Trophoblast cell (in vitro differentiated cells and primary cell): ENCODE results near the gene GOLGA6A.

Experiments
- DNase-seq, 2 donors: peaks; one replicate each; pipeline ENCODE4 v3.0.0-alpha.2; 2016
- H2AFZ ChIP-seq: 2 replicates; pipeline ENCODE4 v1.6.1; 2013; ENCODE audit warnings: low read length, moderate library complexity, mild to moderate bottlenecking; ENCODE audit not compliant: insufficient read depth, poor library complexity
- H2AK5ac ChIP-seq: 2 replicates; pipeline ENCODE4 v1.6.1; 2013; ENCODE audit warnings: mild to moderate bottlenecking, low read length
- H2BK120ac ChIP-seq: 2 replicates; pipeline ENCODE4 v1.6.1; 2013; ENCODE audit warnings: low read length, mild to moderate bottlenecking, moderate library complexity; ENCODE audit not compliant: insufficient read depth, poor library complexity
- H2BK12ac ChIP-seq: 2 replicates; pipeline ENCODE4 v1.6.1; 2013; ENCODE audit warnings: mild to moderate bottlenecking, low read length, moderate library complexity
- H2BK5ac ChIP-seq: 2 replicates; pipeline ENCODE4 v1.6.1; 2013; ENCODE audit warnings: low read length, low read depth, moderate library complexity, mild to moderate bottlenecking; ENCODE audit not compliant: poor library complexity
- H3K14ac ChIP-seq: 2 replicates; pipeline ENCODE4 v1.6.1; 2013; ENCODE audit warnings: mild to moderate bottlenecking, low read length
- H3K18ac ChIP-seq: 2 replicates; pipeline ENCODE4 v1.6.1; 2013; ENCODE audit warnings: mild to moderate bottlenecking, low read length
- H3K23ac ChIP-seq: 2 replicates; pipeline ENCODE4 v1.6.1; 2013; ENCODE audit warnings: low read length
- H3K27ac ChIP-seq: 2 replicates; pipeline ENCODE4 v1.5.1; 2013; ENCODE audit warnings: low read depth, mild to moderate bottlenecking, inconsistent platforms, low read length, moderate library complexity
- H3K27me3 ChIP-seq: 2 replicates; pipeline ENCODE4 v1.6.1; 2013; ENCODE audit warnings: inconsistent platforms, mild to moderate bottlenecking, low read length, moderate library complexity; ENCODE audit not compliant: insufficient read depth
- H3K36me3 ChIP-seq, 2 experiments: 1 replicate in 1 of 2; 2 replicates in 1 of 2; pipeline ENCODE4 v1.6.1; 2013; ENCODE audit warnings: low read length in 2 of 2, mild to moderate bottlenecking in 2 of 2, moderate library complexity in 1 of 2; ENCODE audit not compliant: insufficient read depth in 2 of 2, control insufficient read depth in 1 of 2
- H3K4ac ChIP-seq: 2 replicates; pipeline ENCODE4 v1.6.1; 2013; ENCODE audit warnings: low read depth, mild to moderate bottlenecking, low read length, moderate library complexity
- H3K4me1 ChIP-seq, 2 experiments: 1 replicate in 1 of 2; 2 replicates in 1 of 2; pipeline ENCODE4 v1.6.1; 2013; ENCODE audit warnings: low read length in 2 of 2, mild to moderate bottlenecking in 2 of 2, moderate library complexity in 1 of 2; ENCODE audit not compliant: insufficient read depth in 2 of 2, control insufficient read depth in 1 of 2
- H3K4me2 ChIP-seq: 2 replicates; pipeline ENCODE4 v1.6.1; 2013; ENCODE audit warnings: inconsistent platforms, mild to moderate bottlenecking, low read length, moderate library complexity
- H3K4me3 ChIP-seq: 2 replicates; pipeline ENCODE4 v1.5.1; 2013; ENCODE audit warnings: mild to moderate bottlenecking, low read depth, low read length, inconsistent platforms
- H3K79me1 ChIP-seq: one replicate; pipeline ENCODE4 v1.6.1; 2013; ENCODE audit warnings: low read length
- H3K79me2 ChIP-seq: 2 replicates; pipeline ENCODE4 v1.6.1; 2013; ENCODE audit warnings: low read length, mild to moderate bottlenecking; ENCODE audit not compliant: control insufficient read depth, insufficient read depth, poor library complexity
- H3K9ac ChIP-seq: 2 replicates; pipeline ENCODE4 v1.6.1; 2013; ENCODE audit warnings: mild to moderate bottlenecking, low read length
- H3K9me3 ChIP-seq: 2 replicates; pipeline ENCODE4 v1.6.1; 2013; ENCODE audit warnings: low read depth, mild to moderate bottlenecking, control low read depth, inconsistent platforms, low read length; ENCODE audit not compliant: insufficient read depth
- H4K12ac ChIP-seq: 2 replicates; pipeline ENCODE4 v1.6.1; 2013; ENCODE audit warnings: low read depth, mild to moderate bottlenecking, low read length, moderate library complexity
- H4K8ac ChIP-seq: 2 replicates; pipeline ENCODE4 v1.6.1; 2013; ENCODE audit warnings: low read depth, mild to moderate bottlenecking, low read length, moderate library complexity
- H4K91ac ChIP-seq: one replicate; pipeline ENCODE4 v1.6.1; 2013; ENCODE audit warnings: low read depth, mild to moderate bottlenecking, low read length, moderate library complexity
- WGBS: extraction: QIAGEN DNeasy Blood & Tissue Kit; methylation state at CpG from one replicate; pipeline ENCODE4 v1.1.7; 2013; ENCODE audit warnings: missing lambda C conversion rate; ENCODE audit not compliant: insufficient read length, insufficient coverage; ENCODE audit errors: extremely low coverage; 5-methylcytosine and 5-hydroxymethylcytosine counted together

GOLGA6A gene

GRCh38 chr15:74035121-74036017, 47.0 kb downstream of the GOLGA6A start:
- no peak overlapping the region for H3K4ac ChIP-seq
- no peak overlapping the region for H4K91ac ChIP-seq
- H4K8ac ChIP-seq, result no peak overlapping the region
- no peak overlapping the region for H3K4me2 ChIP-seq
- no peak overlapping the region for H3K23ac ChIP-seq
- H3K9ac ChIP-seq, result no peak overlapping the region
- H3K27ac ChIP-seq, result no peak overlapping the region
- no peak overlapping the region for H2BK120ac ChIP-seq
- no peak overlapping the region for H2AFZ ChIP-seq
- H3K79me1 ChIP-seq, result no peaks in the 10 kb centered on the region
- H3K9me3 ChIP-seq, result no peaks in the 10 kb centered on the region
- no peak overlapping the region for H2AK5ac ChIP-seq
- H3K18ac ChIP-seq, result no peak overlapping the region
- no peaks in the 10 kb centered on the region for H3K27me3 ChIP-seq
- DNase-seq, result no peak
- H2BK5ac ChIP-seq, result no peak overlapping the region
- H3K14ac ChIP-seq, result no peak overlapping the region
- no peak overlapping the region for H4K12ac ChIP-seq
- no CpG with 5 or more reads among the region's 28 CpGs for WGBS
- H3K36me3 ChIP-seq, result peaks cover 16 to 28% of the 10 kb centered on the region in 2 experiments
- no peaks in the 10 kb centered on the region for H3K4me1 ChIP-seq
- no peak overlapping the region for H2BK12ac ChIP-seq
- H3K79me2 ChIP-seq, result no peaks in the 10 kb centered on the region
- H3K4me3 ChIP-seq, result no peak overlapping the region

DNA sequence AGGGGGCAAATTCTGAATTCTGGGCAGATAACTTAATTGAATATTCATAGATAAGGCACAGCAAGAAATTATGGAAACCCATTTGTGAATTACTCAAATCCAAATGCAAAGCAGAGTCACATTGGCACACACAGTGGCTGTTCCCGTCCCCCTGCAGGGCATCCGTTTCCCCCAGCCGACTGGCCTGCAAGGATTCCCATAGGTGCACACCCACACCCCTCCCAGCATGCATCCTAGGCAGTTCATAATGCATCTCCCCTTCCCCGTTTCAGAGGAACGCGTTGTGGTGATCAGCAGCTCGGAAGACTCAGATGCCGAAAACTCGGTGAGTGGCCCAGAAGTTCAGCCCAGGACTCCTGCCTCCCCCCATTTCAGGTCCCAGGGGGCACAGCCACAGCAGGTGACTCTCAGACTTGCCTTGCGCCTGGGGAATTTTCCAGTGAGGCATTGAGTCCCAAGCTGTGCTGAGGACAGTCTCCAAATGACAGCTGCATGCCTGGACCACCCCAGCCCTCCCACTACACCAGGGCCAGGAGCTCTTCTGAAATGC, 48.1 kb downstream of the GOLGA6A start:
- Histone ChIP-seq H4K8ac (no peak overlapping the region), H2AFZ (no peak overlapping the region), H4K91ac (no peak overlapping the region), H4K12ac (no peak overlapping the region), H3K9me3 (no peaks in the 10 kb centered on the region), H3K4ac (no peak overlapping the region), H3K4me2 (no peak overlapping the region), H3K14ac (no peak overlapping the region), H3K27me3 (no peaks in the 10 kb centered on the region), H3K18ac (no peak overlapping the region), H3K36me3 (peaks cover 16 to 28% of the 10 kb centered on the region in 2 experiments), H3K23ac (no peak overlapping the region), H3K9ac (no peak overlapping the region), H2BK12ac (no peak overlapping the region), H2AK5ac (no peak overlapping the region), H3K4me1 (no peaks in the 10 kb centered on the region), H2BK5ac (no peak overlapping the region), H3K79me1 (no peaks in the 10 kb centered on the region), H3K27ac (no peak overlapping the region), H3K79me2 (no peaks in the 10 kb centered on the region), H2BK120ac (no peak overlapping the region), H3K4me3 (no peak overlapping the region)
- DNase-seq, result no peak
- WGBS, result no CpG with 5 or more reads among the region's 10 CpGs

- whole genome bisulfite sequencing, result no CpG with 5 or more reads among the region's 16 CpGs
- Histone ChIP-seq H2BK5ac (no peak overlapping the region), H2AFZ (no peak overlapping the region), H3K9me3 (no peaks in the 10 kb centered on the region), H4K91ac (no peak overlapping the region), H3K9ac (no peak overlapping the region), H2AK5ac (no peak overlapping the region), H3K79me1 (no peaks in the 10 kb centered on the region), H3K27ac (no peak overlapping the region), H3K27me3 (no peaks in the 10 kb centered on the region), H3K36me3 (peaks cover 16 to 28% of the 10 kb centered on the region in 2 experiments), H2BK120ac (no peak overlapping the region), H3K23ac (no peak overlapping the region), H3K18ac (no peak overlapping the region), H4K8ac (no peak overlapping the region), H3K4me1 (no peaks in the 10 kb centered on the region), H3K14ac (no peak overlapping the region), H3K79me2 (no peaks in the 10 kb centered on the region), H3K4ac (no peak overlapping the region), H3K4me3 (no peak overlapping the region), H4K12ac (no peak overlapping the region), H2BK12ac (no peak overlapping the region), H3K4me2 (no peak overlapping the region)
- no peak for DNase-seq
Observed at GRCh38 chr15:74032606-74033561, 49.5 kb downstream of the GOLGA6A start.

- H3K4me2 ChIP-seq, result no peak overlapping the region
- no peaks in the 10 kb centered on the region for H3K79me1 ChIP-seq
- H3K18ac ChIP-seq, result no peak overlapping the region
- WGBS, result no CpG with 5 or more reads among the region's 6 CpGs
- no peak for DNase-seq
- H4K91ac ChIP-seq, result no peak overlapping the region
- no peak overlapping the region for H2BK12ac ChIP-seq
- no peak overlapping the region for H3K27ac ChIP-seq
- no peak overlapping the region for H3K4me3 ChIP-seq
- no peaks in the 10 kb centered on the region for H3K27me3 ChIP-seq
- no peaks in the 10 kb centered on the region for H3K79me2 ChIP-seq
- no peaks in the 10 kb centered on the region for H3K4me1 ChIP-seq
- H3K23ac ChIP-seq, result no peak overlapping the region
- no peak overlapping the region for H2AK5ac ChIP-seq
- H2BK5ac ChIP-seq, result no peak overlapping the region
- H2AFZ ChIP-seq, result no peak overlapping the region
- no peaks in the 10 kb centered on the region for H3K9me3 ChIP-seq
- H4K12ac ChIP-seq, result no peak overlapping the region
- H3K14ac ChIP-seq, result no peak overlapping the region
- H3K9ac ChIP-seq, result no peak overlapping the region
- H3K36me3 ChIP-seq, result peaks cover 18 to 30% of the 10 kb centered on the region in 2 experiments
- H3K4ac ChIP-seq, result no peak overlapping the region
- no peak overlapping the region for H2BK120ac ChIP-seq
- no peak overlapping the region for H4K8ac ChIP-seq
Observed at GRCh38 chr15:74032046-74032445, 50.3 kb downstream of the GOLGA6A start.
